Erythroblast (primary cell): ENCODE results near the gene OR2D3.

Experiments
- GATA1 ChIP-seq: IDR thresholded peaks from 2 replicates; pipeline ENCODE4 v1.6.1; 2011; ENCODE audit warnings: low read depth, mild to moderate bottlenecking, control low read depth, low read length, moderate library complexity
- POLR2A ChIP-seq: IDR thresholded peaks from 2 replicates; pipeline ENCODE4 v1.6.1; 2011; ENCODE audit warnings: mild to moderate bottlenecking, low read length

- no peak for TF ChIP-seq POLR2A
- no peak for TF ChIP-seq GATA1
These were observed 10.4 kb downstream of the OR2D3 start for GRCh38 chr11:6931146-6931713.
